Erythroblast (primary cell): ENCODE results near the gene FAM13C.

Experiments
- GATA1 ChIP-seq: IDR thresholded peaks from 2 replicates; pipeline ENCODE4 v1.6.1; 2011; ENCODE audit warnings: low read depth, mild to moderate bottlenecking, control low read depth, low read length, moderate library complexity
- POLR2A ChIP-seq: IDR thresholded peaks from 2 replicates; pipeline ENCODE4 v1.6.1; 2011; ENCODE audit warnings: mild to moderate bottlenecking, low read length

- no peak for TF ChIP-seq POLR2A
- no peak for TF ChIP-seq GATA1
Measured at GRCh38 chr10:59322131-59322530, 40.2 kb downstream of the FAM13C start.
